SK-N-SH (cell line): ENCODE measurements around the gene DUSP10. TPM values are rescaled to one million over a fixed set of nuclear protein-coding genes. Genes with fewer than 3 reads are reported as not detected.
A peak's percentile ranks its signal among the peaks of the same experiment; 100 is the strongest.

Source experiments
- CTCF ChIA-PET: fragments of 300-600, 350-600 bp; formaldehyde crosslinking; extraction: SDS; loops from one replicate; lab custom pipeline; 2021; lab: Yijun Ruan, JAX
- POLR2A ChIA-PET: fragments of 350-600 bp; sonication (Branson Sonifier 250); formaldehyde crosslinking; extraction: SDS; loops from one replicate; lab custom pipeline; 2020; ENCODE audit warnings: antibody characterized with exemption, inconsistent platforms; lab: Yijun Ruan, JAX
- DNase-seq: peaks from one replicate; pipeline ENCODE4 v3.0.0; 2012
- H2AFZ ChIP-seq: fragments of 200-600 bp; sonication (generic); 2 replicates; pipeline ENCODE4 v1.8.1; 2016; ENCODE audit warnings: antibody characterized with exemption, mild to moderate bottlenecking, low read depth
- H3F3A ChIP-seq: fragments of 200-600 bp; sonication (generic); replicated peaks from 2 replicates; pipeline ENCODE3; 2016; ENCODE audit warnings: antibody characterized with exemption, mild to moderate bottlenecking; ENCODE audit not compliant: insufficient read depth
- H3K27ac ChIP-seq, 2 experiments: fragments of 200-500 bp in 1 of 2; fragments of 200-600 bp in 1 of 2; sonication (Bioruptor generic) in 1 of 2; sonication (generic), shearing (Covaris generic) in 1 of 2; 2 replicates each; pipeline versions ENCODE4 v1.5.1 to v1.6.1; 2014 to 2016; ENCODE audit warnings: low read depth in 2 of 2, inconsistent platforms in 1 of 2, low read length in 1 of 2, mild to moderate bottlenecking in 1 of 2, mixed read lengths in 1 of 2
- H3K27me3 ChIP-seq: fragments of 200-600 bp; sonication (generic), shearing (Covaris generic); 2 replicates; pipeline ENCODE4 v1.6.1; 2016; ENCODE audit warnings: mixed run types; ENCODE audit not compliant: insufficient read depth
- H3K36me3 ChIP-seq, 2 experiments: fragments of 200-500 bp in 1 of 2; fragments of 200-600 bp in 1 of 2; sonication (Bioruptor generic) in 1 of 2; sonication (generic) in 1 of 2; replicated peaks in 1 of 2; 2 replicates each; pipeline versions ENCODE3 to v1.5.1; 2014 to 2016; ENCODE audit warnings: low read length in 1 of 2, mild to moderate bottlenecking in 1 of 2; ENCODE audit not compliant: insufficient read depth in 2 of 2, control insufficient read depth in 1 of 2
- H3K4me1 ChIP-seq, 2 experiments: fragments of 200-500 bp in 1 of 2; fragments of 200-600 bp in 1 of 2; sonication (Bioruptor generic) in 1 of 2; sonication (generic), shearing (Covaris generic) in 1 of 2; 2 replicates each; pipeline versions ENCODE4 v1.5.1 to v1.6.1; 2014 to 2016; ENCODE audit warnings: low read depth in 1 of 2, low read length in 1 of 2, mixed run types in 1 of 2; ENCODE audit not compliant: insufficient read depth in 2 of 2, control insufficient read depth in 1 of 2
- H3K4me2 ChIP-seq: fragments of 200-600 bp; sonication (generic), shearing (Covaris generic); 2 replicates; pipeline ENCODE4 v1.6.1; 2017; ENCODE audit warnings: mixed run types
- H3K4me3 ChIP-seq, 2 experiments: fragments of 200-500 bp in 1 of 2; fragments of 200-600 bp in 1 of 2; sonication (Bioruptor generic) in 1 of 2; sonication (generic), shearing (Covaris generic) in 1 of 2; 2 replicates each; pipeline versions ENCODE4 v1.5.1 to v1.8.1; 2014 to 2016; ENCODE audit warnings: low read depth in 2 of 2, inconsistent platforms in 1 of 2, low read length in 1 of 2, mild to moderate bottlenecking in 1 of 2, mixed read lengths in 1 of 2, moderate library complexity in 1 of 2
- H3K79me2 ChIP-seq: fragments of 200-600 bp; sonication (generic); 2 replicates; pipeline ENCODE4 v1.8.1; 2017; ENCODE audit warnings: mild to moderate bottlenecking; ENCODE audit not compliant: insufficient read depth
- H3K9ac ChIP-seq: fragments of 200-600 bp; sonication (generic); 2 replicates; pipeline ENCODE4 v1.6.1; 2017; ENCODE audit warnings: mixed run types
- H3K9me2 ChIP-seq: fragments of 200-600 bp; sonication (generic); 2 replicates; pipeline ENCODE4 v1.6.1; 2017; ENCODE audit warnings: mixed run types
- H3K9me3 ChIP-seq: fragments of 200-600 bp; sonication (generic); 2 replicates; pipeline ENCODE4 v1.6.1; 2017; ENCODE audit warnings: mixed run types, mild to moderate bottlenecking, moderate library complexity
- H4K20me1 ChIP-seq: fragments of 200-600 bp; sonication (generic); 2 replicates; pipeline ENCODE4 v1.6.1; 2017; ENCODE audit warnings: mild to moderate bottlenecking, mixed run types; ENCODE audit not compliant: insufficient read depth
- CTCF ChIP-seq: fragments of 200-600 bp; sonication (generic); IDR thresholded peaks from 2 replicates; pipeline ENCODE4 v1.6.1; 2017; ENCODE audit warnings: antibody characterized with exemption, mild to moderate bottlenecking, moderate library complexity
- RCOR1 ChIP-seq: fragments of 150-350 bp; IDR thresholded peaks from 2 replicates; pipeline ENCODE4 v1.6.1; 2017; ENCODE audit warnings: antibody characterized with exemption, low read length
- REST ChIP-seq: IDR thresholded peaks from 2 replicates; pipeline ENCODE4 v1.6.1; 2012; ENCODE audit warnings: mild to moderate bottlenecking, low read depth, low read length, moderate library complexity
- RFX5 ChIP-seq: IDR thresholded peaks from 2 replicates; pipeline ENCODE4 v1.6.1; 2012; ENCODE audit warnings: mild to moderate bottlenecking, improper control_type of control experiment, low read length
- RXRA ChIP-seq: IDR thresholded peaks from 2 replicates; pipeline ENCODE4 v1.4.0; 2012; ENCODE audit warnings: low read depth, mild to moderate bottlenecking, borderline replicate concordance
- WGBS: methylation state at CpG from one replicate; pipeline ENCODE4 v1.1.6; 2017; ENCODE audit warnings: low lambda C conversion rate; 5-methylcytosine and 5-hydroxymethylcytosine counted together
- polyA plus RNA-seq, 3 experiments: library from polyadenylated mRNA; depleted of rRNA; stranded (reverse); fragments of >200 nt; gene quantifications; 2 replicates each; pipeline ENCODE4 v1.2.3, GENCODE V29; 2012

The DUSP10 gene
- polyA plus RNA-seq, 1 of the 3 experiments (the other 2 are of a cell fraction) = 6.4 TPM

GRCh38 chr1:221693087-221693486, 48.8 kb downstream of the DUSP10 start:
- ChIA-PET POLR2A (no interaction called here), CTCF (no interaction called here)
- Histone ChIP-seq H3K4me1 (peaks cover 0 to 10% of the 10 kb centered on the region in 2 experiments; a peak in 1 of 4 replicates), H3K9me3 (no peaks in the 10 kb centered on the region), H3F3A (no peaks in the 10 kb centered on the region), H3K79me2 (no peaks in the 10 kb centered on the region), H3K4me3 (no peak overlapping the region), H3K27ac (no peak overlapping the region), H3K36me3 (no peaks in the 10 kb centered on the region), H4K20me1 (no peaks in the 10 kb centered on the region), H3K9ac (no peak overlapping the region), H2AFZ (no peak overlapping the region), H3K27me3 (no peaks in the 10 kb centered on the region), H3K9me2 (no peaks in the 10 kb centered on the region), H3K4me2 (no peak overlapping the region)
- DNase-seq = no peak
- peak; percentile 25; the same call in 1 of the 2 replicates for TF ChIP-seq CTCF
- TF ChIP-seq RFX5 = no peak
- WGBS = 60% methylated on average over 2 of the region's 2 CpGs

GRCh38 chr1:221692643-221693042, 49.2 kb downstream of the DUSP10 start:
- Histone ChIP-seq H3K4me1 (peaks cover 0 to 10% of the 10 kb centered on the region in 2 experiments; a peak in 1 of 4 replicates), H3K27me3 (no peaks in the 10 kb centered on the region), H4K20me1 (no peaks in the 10 kb centered on the region), H3K4me3 (no peak overlapping the region), H3K79me2 (no peaks in the 10 kb centered on the region), H3K36me3 (no peaks in the 10 kb centered on the region), H2AFZ (no peak overlapping the region), H3K9me3 (no peaks in the 10 kb centered on the region), H3K4me2 (no peak overlapping the region), H3K9me2 (no peaks in the 10 kb centered on the region), H3F3A (no peaks in the 10 kb centered on the region), H3K27ac (no peak overlapping the region), H3K9ac (no peak overlapping the region)
- no peak for DNase-seq
- ChIA-PET CTCF (interaction anchor here (0.6 kb wide), 1 partner anchor 96 kb away, joined by 3 read pairs; no protein-coding TSS in a partner anchor), POLR2A (no interaction called here)
- no peak for TF ChIP-seq REST
- TF ChIP-seq RXRA = no peak
- no peak for TF ChIP-seq CTCF
- no peak for TF ChIP-seq RCOR1
- WGBS = 57% methylated on average over 2 of the region's 2 CpGs
